ENCODE data around the gene ACSBG1. TPM values are rescaled to one million over a fixed set of nuclear protein-coding genes. Genes with fewer than 3 reads are reported as not detected.

The ACSBG1 gene
- total RNA-seq, 1 donor from 2014 or later = 3.4 TPM

DNA sequence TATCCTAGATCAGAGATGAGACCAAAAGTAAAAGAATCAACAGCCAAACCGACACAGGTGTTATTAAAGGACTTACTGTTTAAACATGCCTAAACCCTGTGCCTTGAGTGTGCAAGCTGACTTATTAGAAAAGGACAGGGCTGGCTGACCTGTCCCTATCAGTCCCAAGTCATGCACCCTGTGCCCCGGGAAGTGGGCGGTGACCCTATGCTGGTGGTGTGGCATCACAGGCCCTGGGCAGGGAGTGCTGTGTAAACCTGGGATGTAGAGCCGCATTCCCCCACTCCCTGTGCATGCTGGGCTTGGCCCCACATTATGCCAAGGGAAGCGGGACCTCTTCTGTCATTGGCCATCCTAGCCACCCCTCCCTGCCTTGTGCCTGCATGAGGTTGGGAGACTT, 40.6 kb upstream of the ACSBG1 start:
- Histone ChIP-seq H3K27ac (no peak overlapping the region), H3K4me1 (no peaks in the 10 kb centered on the region), H3K9me3 (no peaks in the 10 kb centered on the region), H3K36me3 (peaks cover 0 to 12% of the 10 kb centered on the region in 2 donors), H3K4me3 (no peak overlapping the region), H3K27me3 (no peaks in the 10 kb centered on the region)
- intact Hi-C loops (cut with DNase I) = no loop called here
- TF ChIP-seq CTCF (IDR thresholded peaks at IDR 0.05) = no peak
- TF ChIP-seq POLR2AphosphoS5 (IDR thresholded peaks at IDR 0.05; ENCODE audit: insufficient read depth in 1 of 2, low read depth in 1 of 2) = no peak
- no peak for TF ChIP-seq POLR2A (IDR thresholded peaks at IDR 0.05)
- DNase-seq (ENCODE audit: extremely low spot score in 2 of 2) = no peak

GRCh38 chr15:78272776-78273175, 38.4 kb upstream of the ACSBG1 start:
- peaks cover 0 to 6% of the 10 kb centered on the region in 2 donors for H3K36me3 ChIP-seq
- DNase-seq (ENCODE audit: extremely low spot score in 2 of 2) = no peak
- no peak for TF ChIP-seq POLR2A (IDR thresholded peaks at IDR 0.05)
- TF ChIP-seq POLR2AphosphoS5 (IDR thresholded peaks at IDR 0.05; ENCODE audit: insufficient read depth in 1 of 2, low read depth in 1 of 2) = no peak
- TF ChIP-seq CTCF (IDR thresholded peaks at IDR 0.05) = no peak

GRCh38 chr15:78272316-78272715, 38.0 kb upstream of the ACSBG1 start:
- no peak for DNase-seq (ENCODE audit: extremely low spot score in 2 of 2)
- Histone ChIP-seq H3K27ac (no peak overlapping the region), H3K27me3 (no peaks in the 10 kb centered on the region), H3K4me1 (no peaks in the 10 kb centered on the region), H3K4me3 (no peak overlapping the region), H3K36me3 (peaks cover 0 to 6% of the 10 kb centered on the region in 2 donors), H3K9me3 (no peaks in the 10 kb centered on the region)
- TF ChIP-seq POLR2A (IDR thresholded peaks at IDR 0.05) = no peak
- TF ChIP-seq CTCF (IDR thresholded peaks at IDR 0.05) = no peak
- TF ChIP-seq POLR2AphosphoS5 (IDR thresholded peaks at IDR 0.05; ENCODE audit: insufficient read depth in 1 of 2, low read depth in 1 of 2) = no peak
- intact Hi-C loops (cut with DNase I) = no loop called here

More at GRCh38 chr15:78272776-78273175, 38.4 kb upstream of the ACSBG1 start:
- Histone ChIP-seq H3K27me3 (no peaks in the 10 kb centered on the region), H3K4me1 (no peaks in the 10 kb centered on the region), H3K4me3 (no peak overlapping the region), H3K27ac (no peak overlapping the region), H3K9me3 (no peaks in the 10 kb centered on the region)
- intact Hi-C loops (cut with DNase I) = no loop called here

GRCh38 chr15:78266806-78267205, 32.4 kb upstream of the ACSBG1 start:
- intact Hi-C loops (cut with DNase I) = no loop called here
- Histone ChIP-seq H3K4me3 (no peak overlapping the region), H3K36me3 (peaks cover 0 to 3% of the 10 kb centered on the region in 2 donors), H3K27me3 (no peaks in the 10 kb centered on the region), H3K4me1 (peaks cover 27% of the 10 kb centered on the region), H3K27ac (no peak overlapping the region), H3K9me3 (no peaks in the 10 kb centered on the region)
- no peak for TF ChIP-seq POLR2A (IDR thresholded peaks at IDR 0.05)
- no peak for TF ChIP-seq CTCF (IDR thresholded peaks at IDR 0.05)
- TF ChIP-seq POLR2AphosphoS5 (IDR thresholded peaks at IDR 0.05; ENCODE audit: insufficient read depth in 1 of 2, low read depth in 1 of 2) = no peak
- DNase-seq (ENCODE audit: extremely low spot score in 2 of 2) = no peak

DNA sequence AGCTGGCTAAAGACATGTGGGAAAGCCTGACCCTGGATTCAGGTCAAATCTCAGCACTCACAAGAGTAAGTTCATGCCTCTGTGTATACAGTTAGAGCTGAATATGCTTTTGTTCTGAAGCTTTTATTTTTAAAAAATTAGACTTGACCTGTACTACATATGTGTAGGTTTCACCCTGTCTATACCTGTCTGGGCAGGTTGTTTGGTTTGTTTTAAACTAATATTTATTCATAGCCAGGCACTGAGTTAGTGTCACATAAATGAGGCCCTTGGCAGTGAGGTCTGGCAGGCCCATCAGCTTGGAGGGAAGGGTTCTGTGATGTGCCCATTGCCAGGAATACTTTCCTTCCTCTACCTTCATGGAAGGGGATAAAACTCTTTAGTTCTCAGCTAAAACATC, 31.9 kb upstream of the ACSBG1 start:
- Histone ChIP-seq H3K4me3 (no peak overlapping the region), H3K9me3 (no peaks in the 10 kb centered on the region), H3K4me1 (peaks cover 27% of the 10 kb centered on the region), H3K36me3 (peaks cover 0 to 1% of the 10 kb centered on the region in 2 donors), H3K27ac (peak overlapping the region; percentile 89), H3K27me3 (no peaks in the 10 kb centered on the region)
- no peak for DNase-seq (ENCODE audit: extremely low spot score in 2 of 2)
- intact Hi-C loops (cut with DNase I) = no loop called here
- no peak for TF ChIP-seq POLR2AphosphoS5 (IDR thresholded peaks at IDR 0.05; ENCODE audit: insufficient read depth in 1 of 2, low read depth in 1 of 2)
- TF ChIP-seq CTCF (IDR thresholded peaks at IDR 0.05) = no peak
- TF ChIP-seq POLR2A (IDR thresholded peaks at IDR 0.05) = no peak

All from vagina (tissue), 2 donors.